Measurements from ENCODE around the gene PHLDB1. TPM values are rescaled to one million over a fixed set of nuclear protein-coding genes. Genes with fewer than 3 reads are reported as not detected.

The PHLDB1 gene
- total RNA-seq, 4 donors from 2014 or later: 16.5 to 35.7 (median 22.7) TPM

GRCh38 chr11:118666371-118666770 lies 59.0 kb downstream of the PHLDB1 start:
- no peak for TF ChIP-seq POLR2A (IDR thresholded peaks at IDR 0.05)
- TF ChIP-seq CTCF (IDR thresholded peaks at IDR 0.05 in 4 of 5, conservative IDR thresholded peaks at IDR 0.05 in 1 of 5): no peak
- H3K9me3 ChIP-seq: no peaks in the 10 kb centered on the region
- no peaks in the 10 kb centered on the region for H3K27me3 ChIP-seq
- no peak overlapping the region for H3K27ac ChIP-seq
- no peak for ATAC-seq
- no peak overlapping the region for H3K4me3 ChIP-seq
- H3K4me1 ChIP-seq: no peaks in the 10 kb centered on the region
- no peaks in the 10 kb centered on the region for H3K36me3 ChIP-seq
- intact Hi-C loops (cut with DNase I; ENCODE audit: low total_unique reads) (no loop called here), in situ Hi-C loops (cut with MboI; ENCODE audit: low sequenced_read_pairs in 4 of 4) (no loop called here)
- no peak for DNase-seq

DNA sequence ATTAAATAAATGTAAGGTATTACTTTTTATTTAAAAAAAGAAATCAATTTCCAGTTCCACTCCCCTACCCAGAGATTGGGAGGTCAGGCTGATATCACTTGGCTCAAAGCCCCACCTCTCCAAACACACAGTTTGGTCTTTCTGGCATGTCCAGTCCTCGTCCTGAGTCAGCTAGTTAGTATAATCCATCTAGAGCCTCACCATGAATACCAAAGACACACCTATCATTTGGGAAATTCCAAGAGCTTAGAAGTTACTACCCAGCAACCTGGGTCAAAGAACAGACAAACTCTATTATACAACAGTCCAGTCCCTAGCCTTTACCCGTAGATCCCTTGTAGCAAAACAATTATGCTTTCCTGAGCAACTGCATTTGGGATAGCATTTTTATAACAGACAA lies 62.6 kb downstream of the PHLDB1 start:
- in situ Hi-C loops (cut with MboI; ENCODE audit: low sequenced_read_pairs in 4 of 4): no loop called here
- H3K27me3 ChIP-seq: no peaks in the 10 kb centered on the region
- ATAC-seq (no peak), DNase-seq (no peak)
- no peaks in the 10 kb centered on the region for H3K9me3 ChIP-seq
- intact Hi-C loops (cut with DNase I; ENCODE audit: low total_unique reads): no loop called here
- H3K36me3 ChIP-seq: no peaks in the 10 kb centered on the region
- TF ChIP-seq POLR2A (IDR thresholded peaks at IDR 0.05) (no peak), CTCF (IDR thresholded peaks at IDR 0.05 in 4 of 5, conservative IDR thresholded peaks at IDR 0.05 in 1 of 5) (no peak)
- H3K4me3 ChIP-seq: no peak overlapping the region
- no peaks in the 10 kb centered on the region for H3K4me1 ChIP-seq
- no peak overlapping the region for H3K27ac ChIP-seq

GRCh38 chr11:118671254-118671653 lies 63.8 kb downstream of the PHLDB1 start:
- intact Hi-C loops (cut with DNase I; ENCODE audit: low total_unique reads) (no loop called here), in situ Hi-C loops (cut with MboI; ENCODE audit: low sequenced_read_pairs in 4 of 4) (no loop called here)
- Histone ChIP-seq H3K36me3 (no peaks in the 10 kb centered on the region), H3K9me3 (no peaks in the 10 kb centered on the region), H3K4me1 (no peaks in the 10 kb centered on the region), H3K27me3 (no peaks in the 10 kb centered on the region), H3K4me3 (no peak overlapping the region), H3K27ac (no peak overlapping the region)
- DNase-seq (no peak), ATAC-seq (no peak)
- TF ChIP-seq CTCF (IDR thresholded peaks at IDR 0.05 in 4 of 5, conservative IDR thresholded peaks at IDR 0.05 in 1 of 5) (no peak), POLR2A (IDR thresholded peaks at IDR 0.05) (no peak)

GRCh38 chr11:118672846-118673245 lies 65.4 kb downstream of the PHLDB1 start:
- Histone ChIP-seq H3K36me3 (no peaks in the 10 kb centered on the region), H3K9me3 (no peaks in the 10 kb centered on the region), H3K27me3 (no peaks in the 10 kb centered on the region), H3K4me1 (no peaks in the 10 kb centered on the region), H3K27ac (no peak overlapping the region), H3K4me3 (no peak overlapping the region)
- in situ Hi-C loops (cut with MboI; ENCODE audit: low sequenced_read_pairs in 4 of 4) (no loop called here), intact Hi-C loops (cut with DNase I; ENCODE audit: low total_unique reads) (no loop called here)
- ATAC-seq (no peak), DNase-seq (no peak)
- TF ChIP-seq POLR2A (IDR thresholded peaks at IDR 0.05) (no peak), CTCF (IDR thresholded peaks at IDR 0.05 in 4 of 5, conservative IDR thresholded peaks at IDR 0.05 in 1 of 5) (no peak)

DNA sequence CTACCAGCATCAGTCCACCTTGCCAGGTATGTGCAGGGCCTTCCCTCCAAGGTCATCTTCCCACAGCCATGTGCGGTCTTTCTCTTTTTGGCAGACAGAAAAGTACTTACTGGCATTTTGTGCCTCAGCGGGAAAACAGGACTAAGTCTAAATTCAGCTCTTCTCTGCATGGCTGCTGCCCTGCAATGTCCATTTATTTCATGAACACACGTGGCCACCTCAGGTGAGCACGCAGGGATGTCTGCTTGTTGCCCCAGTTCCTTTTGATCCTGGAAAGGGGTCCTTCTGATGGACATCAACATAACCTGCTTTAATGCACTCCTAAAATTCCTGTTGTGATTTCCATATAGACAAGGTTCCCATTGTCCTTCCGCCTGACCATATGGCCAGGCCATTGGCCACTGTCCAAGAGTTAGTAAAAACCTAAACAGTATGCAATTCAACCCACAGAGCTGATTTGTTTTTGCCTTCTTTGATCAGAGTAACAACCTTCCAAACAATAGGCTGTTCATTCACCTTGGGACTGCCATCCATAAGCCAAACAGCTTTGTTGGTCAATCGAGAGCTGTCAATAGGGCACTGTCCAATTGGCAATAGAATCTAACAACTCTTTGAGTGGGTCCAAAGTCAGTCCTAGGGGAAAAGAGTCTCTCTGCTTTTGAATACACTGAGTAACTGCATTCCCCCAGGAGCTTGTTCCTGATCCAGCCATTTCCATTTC lies 66.1 kb downstream of the PHLDB1 start:
- intact Hi-C loops (cut with DNase I; ENCODE audit: low total_unique reads) (no loop called here), in situ Hi-C loops (cut with MboI; ENCODE audit: low sequenced_read_pairs in 4 of 4) (no loop called here)
- Histone ChIP-seq H3K4me1 (no peaks in the 10 kb centered on the region), H3K9me3 (no peaks in the 10 kb centered on the region), H3K36me3 (no peaks in the 10 kb centered on the region), H3K4me3 (no peak overlapping the region), H3K27me3 (no peaks in the 10 kb centered on the region), H3K27ac (no peak overlapping the region)
- DNase-seq (no peak), ATAC-seq (no peak)
- TF ChIP-seq POLR2A (IDR thresholded peaks at IDR 0.05): no peak
- no peak for TF ChIP-seq CTCF (IDR thresholded peaks at IDR 0.05 in 4 of 5, conservative IDR thresholded peaks at IDR 0.05 in 1 of 5)
